ENCODE data around the gene SLC35E2B.

The SLC35E2B gene

GRCh38 chr1:1623181-1623630 is 69.4 kb downstream of the SLC35E2B start:
- no peak for DNase-seq

- DNase-seq = no peak
These were observed 69.9 kb downstream of the SLC35E2B start for GRCh38 chr1:1622788-1623094.

- no peak for DNase-seq
These were observed 70.4 kb downstream of the SLC35E2B start for GRCh38 chr1:1622010-1622787.

- no peak for DNase-seq
These were observed 71.2 kb downstream of the SLC35E2B start for GRCh38 chr1:1621173-1622009.

GRCh38 chr1:1620433-1621139 is 72.0 kb downstream of the SLC35E2B start:
- no peak for DNase-seq

GRCh38 chr1:1619917-1620361 is 72.7 kb downstream of the SLC35E2B start:
- DNase-seq = no peak

GRCh38 chr1:1618396-1619068 is 74.1 kb downstream of the SLC35E2B start:
- DNase-seq = no peak

GRCh38 chr1:1617925-1618324 is 74.7 kb downstream of the SLC35E2B start:
- no peak for DNase-seq

- no peak for DNase-seq
These were observed 75.1 kb downstream of the SLC35E2B start for GRCh38 chr1:1617516-1617915.

- no peak for DNase-seq
These were observed 75.8 kb downstream of the SLC35E2B start for GRCh38 chr1:1616838-1617237.

GRCh38 chr1:1616045-1616790 is 76.4 kb downstream of the SLC35E2B start:
- no peak for DNase-seq

GRCh38 chr1:1615256-1616044 is 77.1 kb downstream of the SLC35E2B start, which contains the start of gene MIB2:
Gene MIB2 (plus strand): TSS chr1:1615500. CDS start chr1:1623453, 7,953 bp downstream.
- DNase-seq = peak; percentile 97 to 98

GRCh38 chr1:1614954-1615255 is 77.7 kb downstream of the SLC35E2B start:
- DNase-seq = no peak

GRCh38 chr1:1614204-1614953 is 78.2 kb downstream of the SLC35E2B start:
- DNase-seq = peak; percentile 41 to 53

- DNase-seq = no peak
These were observed 79.0 kb downstream of the SLC35E2B start for GRCh38 chr1:1613509-1614082.

- no peak for DNase-seq
These were observed 80.5 kb downstream of the SLC35E2B start for GRCh38 chr1:1612104-1612400.

GRCh38 chr1:1610796-1611195 is 81.8 kb downstream of the SLC35E2B start:
- no peak for DNase-seq

- no peak for DNase-seq
These were observed 82.6 kb downstream of the SLC35E2B start for GRCh38 chr1:1609822-1610485.
